SK-N-MC (cell line): ENCODE measurements around the gene CDC25B.

Source experiments
- EZH2 ChIP-seq: fragments of 200-600 bp; sonication (generic); IDR thresholded peaks from one replicate; pipeline ENCODE4 v1.6.1; 2017; ENCODE audit warnings: antibody characterized with exemption
- FOXP2 ChIP-seq: optimal IDR thresholded peaks from 2 replicates; pipeline ENCODE3; 2011; ENCODE audit warnings: mild to moderate bottlenecking, moderate library complexity; ENCODE audit not compliant: insufficient read depth; ENCODE audit errors: extremely low read length, control extremely low read depth
- POLR2AphosphoS5 ChIP-seq: IDR thresholded peaks from 2 replicates; pipeline ENCODE4 v1.6.1; 2012; ENCODE audit warnings: mild to moderate bottlenecking, low read depth, low read length, borderline replicate concordance

DNA sequence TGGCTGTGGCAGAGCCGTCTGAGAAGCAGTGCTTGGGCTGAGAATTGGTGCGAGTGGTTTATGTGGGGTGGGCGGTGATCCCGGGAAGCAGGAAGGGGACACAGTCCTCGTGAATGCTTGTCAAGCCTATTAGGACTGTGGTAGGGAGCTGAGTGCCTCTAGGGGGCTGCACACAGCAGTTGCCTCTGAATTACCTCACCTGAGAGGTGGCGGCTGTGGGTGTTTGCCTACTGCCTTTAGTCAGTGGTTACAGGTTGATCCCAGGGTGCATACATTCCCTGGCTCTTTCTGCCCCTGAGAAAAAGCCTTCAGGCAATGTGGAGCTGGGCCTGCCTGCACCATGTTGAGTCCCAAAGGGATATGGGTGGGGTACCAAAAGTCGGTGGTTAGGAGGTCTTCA lies 29.4 kb downstream of the CDC25B start:
- TF ChIP-seq EZH2 (no peak), POLR2AphosphoS5 (no peak), FOXP2 (no peak)
